HG03060 (cell line): ENCODE results near the gene SRRM4.
"Not testable (repeated sequence)": the region's sequence is repeated elsewhere in the genome, so short reads cannot be mapped to it uniquely, and the experiment has no call there.

Experiments
- ATAC-seq: cut with Tn5 transposase; IDR thresholded peaks from one replicate; pipeline ENCODE4 v1.9.1; 2021; ENCODE audit warnings: low read depth, moderate number of reproducible peaks; ENCODE audit not compliant: unreplicated experiment

SRRM4 gene

GRCh38 chr12:119008273-119008672 is 26.9 kb downstream of the SRRM4 start:
- not testable (repeated sequence) for ATAC-seq

GRCh38 chr12:119008691-119009221 is 27.4 kb downstream of the SRRM4 start:
- no peak for ATAC-seq

- ATAC-seq = no peak
Measured at GRCh38 chr12:119011231-119011630, 29.9 kb downstream of the SRRM4 start.

- no peak for ATAC-seq
Measured at GRCh38 chr12:119012179-119012578, 30.8 kb downstream of the SRRM4 start.

- no peak for ATAC-seq
Measured at GRCh38 chr12:119013023-119013422, 31.7 kb downstream of the SRRM4 start.

GRCh38 chr12:119014368-119014767 is 33.0 kb downstream of the SRRM4 start:
- no peak for ATAC-seq

GRCh38 chr12:119016715-119017114 is 35.4 kb downstream of the SRRM4 start:
- ATAC-seq = no peak

GRCh38 chr12:119019166-119019565 is 37.8 kb downstream of the SRRM4 start:
- no peak for ATAC-seq

GRCh38 chr12:119020406-119021360 is 39.3 kb downstream of the SRRM4 start:
- no peak for ATAC-seq

- no peak for ATAC-seq
Measured at GRCh38 chr12:119024356-119024755, 43.0 kb downstream of the SRRM4 start.

- no peak for ATAC-seq
Measured at GRCh38 chr12:119025786-119026185, 44.4 kb downstream of the SRRM4 start.

GRCh38 chr12:119033332-119033731 is 52.0 kb downstream of the SRRM4 start:
- ATAC-seq = not testable (repeated sequence)

GRCh38 chr12:119036878-119037825 is 55.8 kb downstream of the SRRM4 start:
- ATAC-seq = no peak

GRCh38 chr12:119044094-119044493 is 62.8 kb downstream of the SRRM4 start:
- no peak for ATAC-seq

GRCh38 chr12:119047641-119048040 is 66.3 kb downstream of the SRRM4 start:
- ATAC-seq = no peak

GRCh38 chr12:119050663-119051062 is 69.3 kb downstream of the SRRM4 start:
- no peak for ATAC-seq

GRCh38 chr12:119051474-119051873 is 70.1 kb downstream of the SRRM4 start:
- ATAC-seq = no peak

- no peak for ATAC-seq
Measured at GRCh38 chr12:119052001-119052400, 70.7 kb downstream of the SRRM4 start.

GRCh38 chr12:119055977-119056376 is 74.6 kb downstream of the SRRM4 start:
- no peak for ATAC-seq

GRCh38 chr12:119060847-119061796 is 79.8 kb downstream of the SRRM4 start:
- ATAC-seq = no peak
